Activated CD8-positive, alpha-beta T cell treated with anti-CD3 and anti-CD28 coated beads for 36 hours (primary cell): ENCODE data around the gene NSMF. TPM values are rescaled to one million over a fixed set of nuclear protein-coding genes. Genes with fewer than 3 reads are reported as not detected.

Experiments
- ATAC-seq: fragments of 200-7000 bp; cut with Tn5 transposase; one replicate; pipeline ENCODE4 v1.10.0; 2021; ENCODE audit warnings: mild to moderate bottlenecking, moderate library complexity
- CTCF ChIA-PET: fragments of 350-600 bp; sonication (Branson Sonifier 250); formaldehyde crosslinking; loops from one replicate; lab custom pipeline; 2021; ENCODE audit warnings: antibody characterized with exemption; lab: Charles Lee
- POLR2A ChIA-PET: fragments of 350-600 bp; sonication (Branson Sonifier 250); formaldehyde crosslinking; loops from one replicate; lab custom pipeline; 2021; ENCODE audit warnings: antibody characterized with exemption; lab: Charles Lee
- DNase-seq: peaks from one replicate; pipeline ENCODE4 v3.0.0-alpha.2; 2020
- H3K27ac Mint-ChIP-seq: one replicate; pipeline ENCODE4 v1.8.0; 2021; ENCODE audit warnings: mild to moderate bottlenecking, mixed read lengths
- H3K27me3 Mint-ChIP-seq: one replicate; pipeline ENCODE4 v1.8.0; 2021; ENCODE audit warnings: mixed read lengths
- H3K36me3 Mint-ChIP-seq: one replicate; pipeline ENCODE4 v1.8.0; 2021; ENCODE audit warnings: low read depth, mixed read lengths
- H3K4me1 Mint-ChIP-seq: one replicate; pipeline ENCODE4 v1.8.0; 2021; ENCODE audit warnings: low read depth, mixed read lengths
- H3K4me3 Mint-ChIP-seq: one replicate; pipeline ENCODE4 v1.8.0; 2021; ENCODE audit warnings: mild to moderate bottlenecking, moderate library complexity, mixed read lengths
- H3K9me3 Mint-ChIP-seq: one replicate; pipeline ENCODE4 v1.8.0; 2021; ENCODE audit warnings: mixed read lengths
- intact Hi-C: fragments of 100-400 bp; cut with micrococcal nuclease; formaldehyde crosslinking; loops from one replicate; pipeline ENCODE4 v1.10.0; 2022
- total RNA-seq, 2 experiments: library from RNA; stranded (reverse); gene quantifications; one replicate each; pipeline ENCODE4 v1.2.3, GENCODE V29; 2021
- TF ChIP-seq, protein P1 (sequence below): fragments of 200-600 bp; IDR thresholded peaks from one replicate; pipeline ENCODE4 v1.8.0; 2022; ENCODE audit warnings: antibody characterized with exemption, mild to moderate bottlenecking

NSMF gene
- total RNA-seq, 2 experiments from 2014 or later, result 112 to 116 TPM

DNA sequence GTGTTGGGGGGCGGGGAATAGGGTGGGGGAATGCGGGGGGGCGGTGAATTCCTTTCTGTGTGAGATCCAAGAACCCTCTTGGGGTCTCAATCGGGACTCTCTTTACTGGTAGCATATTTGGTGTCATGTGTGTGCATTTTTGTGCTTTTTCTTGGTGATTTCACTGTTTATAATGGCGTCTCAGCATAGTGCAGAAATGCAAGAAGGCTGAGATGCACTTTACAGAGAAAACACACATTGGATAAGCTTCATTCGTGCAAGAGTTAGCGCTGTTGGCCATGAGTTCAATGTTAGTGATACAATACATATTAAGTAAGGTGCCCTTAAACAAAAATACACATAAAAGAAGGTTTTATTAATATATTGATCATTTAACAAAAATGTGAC lies 17.2 kb downstream of the NSMF start:
- TF ChIP-seq, protein P1, sequence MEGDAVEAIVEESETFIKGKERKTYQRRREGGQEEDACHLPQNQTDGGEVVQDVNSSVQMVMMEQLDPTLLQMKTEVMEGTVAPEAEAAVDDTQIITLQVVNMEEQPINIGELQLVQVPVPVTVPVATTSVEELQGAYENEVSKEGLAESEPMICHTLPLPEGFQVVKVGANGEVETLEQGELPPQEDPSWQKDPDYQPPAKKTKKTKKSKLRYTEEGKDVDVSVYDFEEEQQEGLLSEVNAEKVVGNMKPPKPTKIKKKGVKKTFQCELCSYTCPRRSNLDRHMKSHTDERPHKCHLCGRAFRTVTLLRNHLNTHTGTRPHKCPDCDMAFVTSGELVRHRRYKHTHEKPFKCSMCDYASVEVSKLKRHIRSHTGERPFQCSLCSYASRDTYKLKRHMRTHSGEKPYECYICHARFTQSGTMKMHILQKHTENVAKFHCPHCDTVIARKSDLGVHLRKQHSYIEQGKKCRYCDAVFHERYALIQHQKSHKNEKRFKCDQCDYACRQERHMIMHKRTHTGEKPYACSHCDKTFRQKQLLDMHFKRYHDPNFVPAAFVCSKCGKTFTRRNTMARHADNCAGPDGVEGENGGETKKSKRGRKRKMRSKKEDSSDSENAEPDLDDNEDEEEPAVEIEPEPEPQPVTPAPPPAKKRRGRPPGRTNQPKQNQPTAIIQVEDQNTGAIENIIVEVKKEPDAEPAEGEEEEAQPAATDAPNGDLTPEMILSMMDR, result no peak
- no peak overlapping the region for H3K27ac Mint-ChIP-seq
- H3K27me3 Mint-ChIP-seq, result peaks cover 18% of the 10 kb centered on the region
- ATAC-seq (no peak), DNase-seq (no peak)
- H3K9me3 Mint-ChIP-seq, result no peaks in the 10 kb centered on the region
- ChIA-PET POLR2A (interaction anchor here (0.7 kb wide), 1 partner anchor 13 kb away, joined by 3 read pairs; no protein-coding TSS in a partner anchor), CTCF (interaction anchor here (0.7 to 1.1 kb wide), 4 partner anchors 19 to 155 kb away, joined by 3 read pairs; partner anchors contain the start of gene EXD3)
- intact Hi-C loops, result no loop called here
- H3K36me3 Mint-ChIP-seq, result no peaks in the 10 kb centered on the region
- H3K4me1 Mint-ChIP-seq, result peaks cover 13% of the 10 kb centered on the region
- H3K4me3 Mint-ChIP-seq, result peak overlapping the region; percentile 39

DNA sequence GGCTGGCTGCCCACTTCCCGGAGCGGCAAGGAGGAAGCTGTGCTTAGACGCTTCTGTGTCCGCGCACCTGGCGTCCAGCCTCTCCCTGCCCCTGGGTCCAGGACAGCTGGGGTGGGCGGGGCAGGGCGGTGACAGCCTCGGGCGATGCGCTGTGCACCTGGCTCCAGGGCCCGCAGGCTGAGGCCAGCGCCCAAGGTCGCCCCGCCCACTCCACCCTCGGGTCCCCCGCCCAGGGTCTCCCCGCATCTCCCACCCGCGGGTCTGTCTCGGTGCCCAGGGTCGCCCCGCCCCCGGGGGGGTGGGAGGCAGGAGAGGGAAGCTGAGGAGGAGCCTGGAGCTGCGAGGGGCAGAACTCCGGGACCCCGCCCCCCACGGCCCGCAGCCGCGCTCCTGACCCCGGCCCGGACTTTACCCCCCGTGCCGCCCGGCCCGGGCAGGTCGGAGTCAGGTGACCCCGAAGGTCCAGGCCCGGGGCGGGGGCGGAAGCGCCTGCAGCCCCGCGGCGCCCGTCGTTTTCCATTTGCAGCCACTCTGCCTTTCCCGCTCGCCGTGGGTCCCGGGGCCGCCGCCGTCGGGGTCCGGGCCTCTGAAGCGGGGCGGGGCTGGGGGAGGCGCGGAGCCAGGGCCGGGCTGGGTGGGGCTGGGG lies 17.7 kb downstream of the NSMF start, which contains the start of gene ENTPD8:
Gene ENTPD8, minus strand, starts transcription at position 69 of the 646 bp plus-strand sequence. CDS start 3,072 bp downstream, outside the sequence.
- DNase-seq, result no peak
- CTCF ChIA-PET, result interaction anchor here (1.1 kb wide), 1 partner anchor 19 kb away, joined by 3 read pairs; the partner anchor contains the start of gene EXD3

DNA sequence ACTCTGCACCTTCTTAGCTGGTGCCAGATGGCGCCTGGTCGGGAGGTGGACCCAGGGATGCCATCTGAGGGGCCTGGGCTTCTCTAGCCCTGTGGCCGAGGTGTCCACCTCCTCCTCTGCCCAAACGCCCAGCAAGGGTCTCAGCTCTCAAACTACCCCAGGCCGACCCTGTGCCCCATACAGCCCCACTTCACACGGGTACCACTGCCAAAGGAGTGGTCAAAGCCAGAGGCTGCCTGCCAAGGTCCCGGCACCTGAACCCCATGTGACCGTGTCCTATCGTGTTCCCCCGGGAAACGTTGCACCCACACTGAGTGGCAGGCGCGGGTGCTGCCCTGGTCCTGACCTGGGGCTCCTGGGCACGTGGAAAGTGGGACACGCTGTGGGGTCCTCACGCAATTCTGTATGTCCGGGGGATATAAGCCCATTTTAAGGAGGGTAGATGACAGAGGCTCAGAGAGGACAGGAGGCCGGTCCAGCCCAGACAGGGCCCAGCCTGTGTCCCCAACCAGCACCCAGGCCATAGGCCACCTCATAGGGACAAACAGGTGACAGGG lies 19.9 kb downstream of the NSMF start:
- no peak for ATAC-seq
- ChIA-PET CTCF (no interaction called here), POLR2A (interaction anchor here (0.9 kb wide), 1 partner anchor 23 kb away, joined by 3 read pairs; no protein-coding TSS in a partner anchor)
- no peaks in the 10 kb centered on the region for H3K9me3 Mint-ChIP-seq
- no peak for DNase-seq
- no peaks in the 10 kb centered on the region for H3K36me3 Mint-ChIP-seq
- no peak overlapping the region for H3K27ac Mint-ChIP-seq
- TF ChIP-seq, protein P1, result no peak
- intact Hi-C loops, result no loop called here
- H3K4me1 Mint-ChIP-seq, result peaks cover 2% of the 10 kb centered on the region
- peaks cover 13% of the 10 kb centered on the region for H3K27me3 Mint-ChIP-seq
- H3K4me3 Mint-ChIP-seq, result no peak overlapping the region

More for the DNA sequence above, 17.7 kb downstream of the NSMF start, which contains the start of gene ENTPD8:
- intact Hi-C loops, result no loop called here
- TF ChIP-seq, protein P1, result no peak
- H3K27ac Mint-ChIP-seq, result no peak within 1 kb of the TSS
- H3K9me3 Mint-ChIP-seq, result no peaks in the 10 kb centered on the region
- H3K36me3 Mint-ChIP-seq, result no peaks in the 10 kb centered on the region
- POLR2A ChIA-PET, result interaction anchor here (0.7 to 0.8 kb wide), 2 partner anchors 13 to 18 kb away, joined by 3 read pairs; partner anchors contain the start of genes EXD3 and NOXA1
- H3K4me1 Mint-ChIP-seq, result peaks cover 13% of the 10 kb centered on the region
- peaks cover 18% of the 10 kb centered on the region for H3K27me3 Mint-ChIP-seq
- H3K4me3 Mint-ChIP-seq, result peak within 1 kb of the TSS; percentile 39
- no peak for ATAC-seq

DNA sequence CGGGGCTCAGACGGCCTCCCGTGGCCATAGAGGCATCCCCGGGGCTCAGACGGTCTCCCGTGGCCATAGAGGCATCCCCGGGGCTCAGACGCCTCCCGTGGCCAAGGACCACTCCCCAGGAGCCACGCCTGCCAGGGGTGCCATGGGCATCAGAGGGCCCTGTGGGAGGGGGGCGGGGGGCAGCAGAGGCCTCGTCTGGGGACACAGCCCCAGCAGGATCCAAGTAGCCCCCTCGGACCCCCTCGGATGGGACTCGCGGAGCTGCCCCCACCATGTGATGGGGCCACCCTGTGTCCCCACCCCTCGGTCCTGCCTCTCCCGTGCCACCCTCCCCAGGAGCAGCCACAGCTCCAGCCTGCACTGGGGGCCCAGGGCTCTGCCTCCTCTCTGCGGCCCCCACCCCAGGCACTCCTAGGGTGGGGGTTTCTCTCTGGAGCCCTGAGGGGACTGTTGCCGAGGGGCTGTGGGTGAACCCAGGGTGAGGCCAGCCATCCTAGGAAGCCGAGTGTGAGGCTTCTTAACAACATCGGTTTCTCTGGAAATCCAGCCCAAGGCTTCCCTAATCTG lies 20.5 kb downstream of the NSMF start:
- CTCF ChIA-PET, result no interaction called here
- DNase-seq, result no peak

More for the DNA sequence above, 20.5 kb downstream of the NSMF start:
- intact Hi-C loops, result no loop called here
- Mint-ChIP-seq H3K36me3 (no peaks in the 10 kb centered on the region), H3K27me3 (peaks cover 11% of the 10 kb centered on the region), H3K27ac (no peak overlapping the region), H3K4me3 (no peak overlapping the region), H3K9me3 (no peaks in the 10 kb centered on the region), H3K4me1 (peaks cover 2% of the 10 kb centered on the region)
- ATAC-seq, result no peak
- TF ChIP-seq, protein P1, result no peak
- POLR2A ChIA-PET, result interaction anchor here (0.9 kb wide), 1 partner anchor 23 kb away, joined by 3 read pairs; no protein-coding TSS in a partner anchor
